Prostate gland (tissue), 2 donors: ENCODE measurements around the gene ELP1.

Source experiments
- POLR2A ChIP-seq: fragments of 450-650 bp; IDR thresholded peaks from one replicate; pipeline ENCODE4 v1.6.1; 2016; ENCODE audit warnings: antibody characterized with exemption, mild to moderate bottlenecking
- TF ChIP-seq, protein P1 (sequence below), 4 experiments: fragments of 200-600 bp in 2 of 4; fragments of 450-650 bp in 2 of 4; sonication (generic) in 2 of 4; IDR thresholded peaks; 1 replicate in 3 of 4; 2 replicates in 1 of 4; pipeline ENCODE4 v1.5.1; 2016 to 2019; ENCODE audit warnings: antibody characterized with exemption in 4 of 4, mild to moderate bottlenecking in 2 of 4, moderate library complexity in 2 of 4

DNA sequence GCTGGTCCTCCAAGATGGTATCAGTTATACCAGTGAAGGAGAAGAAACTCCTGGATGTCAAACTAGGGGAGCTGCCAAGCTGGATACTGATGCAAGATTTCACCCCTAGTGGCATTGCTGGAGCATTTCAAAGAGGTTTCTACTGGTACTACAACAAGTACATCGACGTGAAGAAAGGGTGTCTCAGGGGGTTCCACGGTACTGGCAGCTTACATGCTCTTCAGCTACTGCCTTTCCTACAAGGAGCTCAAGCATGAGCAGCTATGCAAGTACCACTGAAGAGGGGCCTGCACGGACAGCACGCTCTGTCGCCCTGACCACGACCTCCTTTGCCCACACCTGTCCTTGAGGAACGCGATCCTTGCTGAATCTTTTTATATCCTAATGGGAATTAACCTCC lies 97.6 kb downstream of the ELP1 start:
- TF ChIP-seq, protein P1, sequence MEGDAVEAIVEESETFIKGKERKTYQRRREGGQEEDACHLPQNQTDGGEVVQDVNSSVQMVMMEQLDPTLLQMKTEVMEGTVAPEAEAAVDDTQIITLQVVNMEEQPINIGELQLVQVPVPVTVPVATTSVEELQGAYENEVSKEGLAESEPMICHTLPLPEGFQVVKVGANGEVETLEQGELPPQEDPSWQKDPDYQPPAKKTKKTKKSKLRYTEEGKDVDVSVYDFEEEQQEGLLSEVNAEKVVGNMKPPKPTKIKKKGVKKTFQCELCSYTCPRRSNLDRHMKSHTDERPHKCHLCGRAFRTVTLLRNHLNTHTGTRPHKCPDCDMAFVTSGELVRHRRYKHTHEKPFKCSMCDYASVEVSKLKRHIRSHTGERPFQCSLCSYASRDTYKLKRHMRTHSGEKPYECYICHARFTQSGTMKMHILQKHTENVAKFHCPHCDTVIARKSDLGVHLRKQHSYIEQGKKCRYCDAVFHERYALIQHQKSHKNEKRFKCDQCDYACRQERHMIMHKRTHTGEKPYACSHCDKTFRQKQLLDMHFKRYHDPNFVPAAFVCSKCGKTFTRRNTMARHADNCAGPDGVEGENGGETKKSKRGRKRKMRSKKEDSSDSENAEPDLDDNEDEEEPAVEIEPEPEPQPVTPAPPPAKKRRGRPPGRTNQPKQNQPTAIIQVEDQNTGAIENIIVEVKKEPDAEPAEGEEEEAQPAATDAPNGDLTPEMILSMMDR (IDR thresholded peaks at IDR 0.05): no peak
- TF ChIP-seq POLR2A: no peak
